Spleen (tissue), 11 donors: ENCODE measurements around the gene ABCG5. TPM values are rescaled to one million over a fixed set of nuclear protein-coding genes. Genes with fewer than 3 reads are reported as not detected.
A peak's percentile ranks its signal among the peaks of the same experiment; 100 is the strongest.

ENCODE experiments used
- DNase-seq: peaks from one replicate; pipeline ENCODE4 v3.0.0-alpha.2; 2020
- H3K27ac ChIP-seq, 8 donors: fragments of 200-600 bp; sonication (generic) in 7 of 8; 1 replicate in 4 of 8; 2 replicates in 4 of 8; pipeline versions ENCODE4 v1.5.0 to v1.8.0; 2016 to 2021; ENCODE audit warnings: inconsistent platforms in 4 of 8, mild to moderate bottlenecking in 4 of 8, moderate library complexity in 1 of 8
- H3K27me3 ChIP-seq, 7 donors: fragments of 200-600 bp; sonication (generic) in 6 of 7; replicated peaks in 1 of 7; 1 replicate in 4 of 7; 2 replicates in 3 of 7; pipeline versions ENCODE4 v1.5.0 to v1.8.0; 2016 to 2021; ENCODE audit warnings: inconsistent platforms in 3 of 7, mild to moderate bottlenecking in 1 of 7
- H3K36me3 ChIP-seq, 6 donors: fragments of 200-600 bp; sonication (generic) in 5 of 6; 1 replicate in 4 of 6; 2 replicates in 2 of 6; pipeline versions ENCODE4 v1.5.0 to v1.8.0; 2016 to 2021; ENCODE audit warnings: inconsistent platforms in 2 of 6
- H3K4me1 ChIP-seq, 6 donors: fragments of 200-600 bp; sonication (generic) in 5 of 6; 1 replicate in 3 of 6; 2 replicates in 3 of 6; pipeline versions ENCODE4 v1.5.0 to v1.8.0; 2016 to 2021; ENCODE audit warnings: inconsistent platforms in 3 of 6
- H3K4me3 ChIP-seq, 8 donors: fragments of 200-600 bp; sonication (generic) in 7 of 8; 1 replicate in 4 of 8; 2 replicates in 4 of 8; pipeline versions ENCODE4 v1.5.0 to v1.8.0; 2016 to 2021; ENCODE audit warnings: inconsistent platforms in 4 of 8, mild to moderate bottlenecking in 4 of 8, moderate library complexity in 2 of 8
- H3K9me3 ChIP-seq, 8 donors: fragments of 200-600 bp; sonication (generic) in 7 of 8; 1 replicate in 4 of 8; 2 replicates in 4 of 8; pipeline versions ENCODE4 v1.5.0 to v1.8.0; 2016 to 2021; ENCODE audit warnings: inconsistent platforms in 4 of 8
- POLR2A ChIP-seq, 3 donors: fragments of 450-650 bp; IDR thresholded peaks; one replicate each; pipeline ENCODE4 v1.5.1; 2017; ENCODE audit warnings: antibody characterized with exemption in 3 of 3, mild to moderate bottlenecking in 1 of 3
- POLR2AphosphoS5 ChIP-seq, 3 donors: sonication (generic); formaldehyde crosslinking; IDR thresholded peaks; one replicate each; pipeline ENCODE4 v1.5.1; 2017; ENCODE audit warnings: antibody characterized with exemption in 3 of 3
- WGBS, 5 donors: extraction: QIAGEN DNeasy Blood & Tissue Kit in 3 of 5; methylation state at CpG; one replicate each; pipeline versions ENCODE4 v1.1.5 to v1.1.7; 2013 to 2018; 5-methylcytosine and 5-hydroxymethylcytosine counted together
- intact Hi-C: fragments of 100-400 bp; cut with DNase I; formaldehyde crosslinking; loops from one replicate; pipeline ENCODE4 v1.15.0; 2023; ENCODE audit warnings: low total_unique reads
- polyA plus RNA-seq, 3 donors: library from polyadenylated mRNA; stranded (reverse); fragments of 200-250 nt; gene quantifications; one replicate each; pipeline ENCODE4 v1.2.1, GENCODE V29; 2013
- total RNA-seq, 7 donors: library from RNA; depleted of rRNA in 3 of 7; stranded (reverse); fragments of >200 nt in 3 of 7; fragmentation: NEBNext Ultra II Directional in 4 of 7; extraction: Animal tissue kit (Norgen Biotek cat#: 25700) in 4 of 7; gene quantifications; one replicate each; pipeline versions ENCODE4 v1.1.0 to v1.2.1, GENCODE V29; 2016 to 2021
- TF ChIP-seq, protein P1 (sequence below), 11 experiments: fragments of 200-600 bp in 7 of 11; fragments of 450-650 bp in 4 of 11; sonication (generic) in 4 of 11; IDR thresholded peaks in 8 of 11; conservative IDR thresholded peaks in 3 of 11; 1 replicate in 7 of 11; 2 replicates in 4 of 11; pipeline versions ENCODE4 v1.4.0 to v1.8.0; 2016 to 2021; ENCODE audit warnings: antibody characterized with exemption in 11 of 11, inconsistent platforms in 4 of 11, mild to moderate bottlenecking in 1 of 11
- donor health status: healthy with polysubstance abuse.
- donor health status: DM: no; HTN: no; CAD: no; lungs with moderate emphysema.
- donor health status: DM: no; HTN: no; CAD: no.
- donor health status: Bipolar disorder and iron deficiency.
- donor health status: healthy.
- donor health status: DM: no; HTN: no; CAD: no.
- donor health status: DM: yes; HTN: yes; CAD: no.

The ABCG5 gene
- total and polyA plus RNA-seq, 10 donors, result 0.05 to 0.37 (median 0.25) TPM; not detected in 6

DNA sequence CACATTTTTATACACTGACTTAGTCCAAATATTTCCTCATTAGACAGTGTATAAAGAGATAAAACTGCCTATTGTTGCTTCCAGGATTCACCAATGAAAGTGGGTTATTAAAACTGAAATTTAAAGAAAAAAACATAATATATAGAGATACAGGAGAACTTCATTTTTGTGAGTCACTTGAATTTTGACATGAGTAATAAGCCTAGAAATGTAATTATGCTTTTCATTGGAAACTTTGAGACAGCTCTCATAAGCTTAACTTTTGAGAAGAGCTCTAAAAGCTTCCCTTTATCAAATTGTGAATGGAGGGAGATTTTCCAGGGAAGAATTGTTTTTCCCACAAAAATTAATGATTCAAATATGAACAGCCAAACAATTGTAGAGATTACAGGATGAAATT is 50.7 kb downstream of the ABCG5 start:
- Histone ChIP-seq H3K4me1 (peaks cover 0 to 4% (median 0%) of the 10 kb centered on the region in 6 donors), H3K4me3 (no peak overlapping the region), H3K27ac (peak overlapping the region in 2 of 8 donors; percentile 58 to 73), H3K9me3 (no peaks in the 10 kb centered on the region), H3K36me3 (peaks cover 0 to 52% (median 4%) of the 10 kb centered on the region in 6 donors), H3K27me3 (no peaks in the 10 kb centered on the region)
- intact Hi-C loops, result no loop called here
- no peak for DNase-seq
- TF ChIP-seq, protein P1, sequence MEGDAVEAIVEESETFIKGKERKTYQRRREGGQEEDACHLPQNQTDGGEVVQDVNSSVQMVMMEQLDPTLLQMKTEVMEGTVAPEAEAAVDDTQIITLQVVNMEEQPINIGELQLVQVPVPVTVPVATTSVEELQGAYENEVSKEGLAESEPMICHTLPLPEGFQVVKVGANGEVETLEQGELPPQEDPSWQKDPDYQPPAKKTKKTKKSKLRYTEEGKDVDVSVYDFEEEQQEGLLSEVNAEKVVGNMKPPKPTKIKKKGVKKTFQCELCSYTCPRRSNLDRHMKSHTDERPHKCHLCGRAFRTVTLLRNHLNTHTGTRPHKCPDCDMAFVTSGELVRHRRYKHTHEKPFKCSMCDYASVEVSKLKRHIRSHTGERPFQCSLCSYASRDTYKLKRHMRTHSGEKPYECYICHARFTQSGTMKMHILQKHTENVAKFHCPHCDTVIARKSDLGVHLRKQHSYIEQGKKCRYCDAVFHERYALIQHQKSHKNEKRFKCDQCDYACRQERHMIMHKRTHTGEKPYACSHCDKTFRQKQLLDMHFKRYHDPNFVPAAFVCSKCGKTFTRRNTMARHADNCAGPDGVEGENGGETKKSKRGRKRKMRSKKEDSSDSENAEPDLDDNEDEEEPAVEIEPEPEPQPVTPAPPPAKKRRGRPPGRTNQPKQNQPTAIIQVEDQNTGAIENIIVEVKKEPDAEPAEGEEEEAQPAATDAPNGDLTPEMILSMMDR (IDR thresholded peaks at IDR 0.05 in 8 of 11, conservative IDR thresholded peaks at IDR 0.05 in 3 of 11), result no peak
- TF ChIP-seq POLR2A (IDR thresholded peaks at IDR 0.05) (no peak), POLR2AphosphoS5 (IDR thresholded peaks at IDR 0.05) (no peak)

DNA sequence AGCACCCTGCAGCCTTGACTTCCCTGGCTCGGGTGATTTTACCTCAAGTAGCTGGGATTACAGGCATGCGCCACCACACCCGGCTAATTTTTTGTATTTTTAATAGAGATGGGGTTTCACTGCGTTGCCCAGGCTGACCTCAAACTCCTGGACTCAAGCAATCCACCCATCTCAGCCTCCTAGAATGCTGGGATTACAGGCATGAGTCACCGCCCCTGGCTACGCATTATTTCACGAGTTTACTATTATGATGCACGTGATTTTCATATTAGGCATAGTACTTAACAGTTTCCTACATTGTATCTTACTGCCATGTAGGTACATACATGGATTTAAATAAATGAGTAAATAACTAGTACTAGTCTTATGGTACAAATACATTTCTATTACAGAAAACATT is 60.4 kb downstream of the ABCG5 start:
- no peaks in the 10 kb centered on the region for H3K9me3 ChIP-seq
- TF ChIP-seq, protein P1 (IDR thresholded peaks at IDR 0.05 in 8 of 11, conservative IDR thresholded peaks at IDR 0.05 in 3 of 11), result no peak
- peaks cover 0 to 19% (median 4%) of the 10 kb centered on the region in 6 donors for H3K36me3 ChIP-seq
- H3K4me3 ChIP-seq, result no peak overlapping the region
- no peak overlapping the region for H3K27ac ChIP-seq
- 92 to 96% (median 94%) methylated on average over 8 of the region's 8 CpGs for WGBS, 5 donors
- peaks cover 0 to 20% (median 11%) of the 10 kb centered on the region in 6 donors for H3K4me1 ChIP-seq
- intact Hi-C loops, result no loop called here
- no peak for DNase-seq
- no peaks in the 10 kb centered on the region for H3K27me3 ChIP-seq

DNA sequence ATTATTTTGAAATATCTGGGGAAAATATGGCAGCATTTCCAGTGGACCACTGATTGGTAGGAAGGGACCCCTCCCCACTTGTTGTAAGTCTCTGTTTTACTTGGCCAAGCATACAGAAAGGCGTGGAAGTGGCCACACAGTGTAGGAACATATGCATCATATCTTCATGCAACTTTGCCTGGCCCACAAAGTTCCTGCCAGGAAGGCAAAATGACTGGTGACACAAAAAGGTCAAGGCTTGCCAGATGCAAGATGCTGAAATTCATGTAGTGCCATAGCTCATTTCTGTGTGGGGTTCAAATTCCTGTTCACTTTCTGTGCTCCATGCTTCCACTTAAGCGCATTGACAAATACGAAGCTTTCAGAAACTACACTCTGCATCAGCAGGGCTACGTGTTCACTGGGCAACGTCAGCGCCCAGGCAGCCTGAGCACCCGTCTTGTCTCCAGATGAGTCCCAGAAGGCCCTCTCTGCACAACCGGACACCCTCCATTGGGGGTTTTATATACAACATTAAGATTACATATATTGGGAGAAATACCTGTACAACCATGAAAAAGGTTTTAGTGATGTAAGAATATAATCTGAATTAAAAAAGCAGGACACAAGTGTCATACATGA is 61.2 kb downstream of the ABCG5 start:
- intact Hi-C loops, result no loop called here
- H3K27ac ChIP-seq, result no peak overlapping the region

DNA sequence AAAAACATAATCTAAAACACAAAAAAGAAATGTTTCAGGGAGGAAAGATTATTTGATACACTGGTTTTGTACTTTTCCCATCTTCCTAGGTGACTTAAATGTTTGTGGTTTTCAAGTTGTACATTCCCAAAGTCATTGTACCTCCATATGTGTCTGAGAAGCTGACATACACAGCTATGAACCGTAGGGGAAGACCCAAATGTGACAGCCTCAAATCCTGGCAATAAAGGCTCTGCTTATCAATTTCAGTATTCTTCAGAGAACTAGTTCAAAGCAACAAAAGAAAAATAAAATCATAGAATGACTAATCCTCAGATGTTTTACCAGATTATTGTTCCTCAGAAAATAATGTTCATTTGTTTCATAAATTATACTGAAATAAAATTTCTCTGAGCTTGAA is 62.3 kb downstream of the ABCG5 start:
- H3K27me3 ChIP-seq, result no peaks in the 10 kb centered on the region
- intact Hi-C loops, result no loop called here
- 68 to 86% (median 82%) methylated on average over 1 of the region's 1 CpG for WGBS, 5 donors

More for the DNA sequence above, 61.2 kb downstream of the ABCG5 start:
- H3K9me3 ChIP-seq, result no peaks in the 10 kb centered on the region
- TF ChIP-seq POLR2A (IDR thresholded peaks at IDR 0.05), result no peak
- TF ChIP-seq POLR2AphosphoS5 (IDR thresholded peaks at IDR 0.05), result no peak
- TF ChIP-seq, protein P1 (IDR thresholded peaks at IDR 0.05 in 8 of 11, conservative IDR thresholded peaks at IDR 0.05 in 3 of 11), result no peak
- no peak for DNase-seq
- WGBS, 5 donors, result 89 to 96% (median 96%) methylated on average over 8 of the region's 8 CpGs
- peaks cover 0 to 19% (median 4%) of the 10 kb centered on the region in 6 donors for H3K36me3 ChIP-seq
- H3K27me3 ChIP-seq, result no peaks in the 10 kb centered on the region
- H3K4me1 ChIP-seq, result peaks cover 0 to 20% (median 11%) of the 10 kb centered on the region in 6 donors
- no peak overlapping the region for H3K4me3 ChIP-seq

More for the DNA sequence above, 62.3 kb downstream of the ABCG5 start:
- no peak for TF ChIP-seq POLR2AphosphoS5 (IDR thresholded peaks at IDR 0.05)
- TF ChIP-seq, protein P1 (IDR thresholded peaks at IDR 0.05 in 8 of 11, conservative IDR thresholded peaks at IDR 0.05 in 3 of 11), result no peak
- no peak for TF ChIP-seq POLR2A (IDR thresholded peaks at IDR 0.05)
- DNase-seq, result no peak
- Histone ChIP-seq H3K9me3 (no peaks in the 10 kb centered on the region), H3K4me3 (no peak overlapping the region), H3K4me1 (peaks cover 0 to 20% (median 11%) of the 10 kb centered on the region in 6 donors), H3K27ac (no peak overlapping the region), H3K36me3 (peaks cover 0 to 19% (median 4%) of the 10 kb centered on the region in 6 donors)
